WTC11 (cell line): ENCODE results near the gene SNX9. TPM values are rescaled to one million over a fixed set of nuclear protein-coding genes. Genes with fewer than 3 reads are reported as not detected.

Experiments
- ATAC-seq: fragments of 200-7000 bp; cut with Tn5 transposase; 2 replicates; pipeline ENCODE4 v1.10.0; 2021; ENCODE audit warnings: mild to moderate bottlenecking, moderate library complexity
- CTCF ChIA-PET: fragments of 300-600 bp; sonication (Branson Sonifier 250); formaldehyde crosslinking; loops from one replicate; lab custom pipeline; 2021; ENCODE audit warnings: antibody characterized with exemption; lab: Charles Lee
- POLR2A ChIA-PET: fragments of 350-600 bp; sonication (Branson Sonifier 250); formaldehyde crosslinking; loops from one replicate; lab custom pipeline; 2021; ENCODE audit warnings: antibody characterized with exemption; lab: Charles Lee
- DNase-seq: peaks from one replicate; pipeline ENCODE4 v3.0.0; 2021; ENCODE audit warnings: low spot score
- H3K27ac Mint-ChIP-seq: 2 replicates; pipeline ENCODE4 v1.8.0; 2021; ENCODE audit warnings: mixed read lengths
- H3K27me3 Mint-ChIP-seq: 2 replicates; pipeline ENCODE4 v1.8.0; 2021; ENCODE audit warnings: low read depth, mild to moderate bottlenecking, moderate library complexity, mixed read lengths
- H3K36me3 Mint-ChIP-seq: 2 replicates; pipeline ENCODE4 v1.8.0; 2021; ENCODE audit warnings: mixed read lengths
- H3K4me1 Mint-ChIP-seq: 2 replicates; pipeline ENCODE4 v1.8.0; 2022; ENCODE audit warnings: mixed read lengths
- H3K4me3 Mint-ChIP-seq: 2 replicates; pipeline ENCODE4 v1.8.0; 2021; ENCODE audit warnings: mild to moderate bottlenecking, moderate library complexity, mixed read lengths
- H3K9me3 Mint-ChIP-seq: 2 replicates; pipeline ENCODE4 v1.8.0; 2021; ENCODE audit warnings: mixed read lengths
- ATF6 ChIP-seq: sonication (generic); formaldehyde crosslinking; IDR thresholded peaks from 2 replicates; pipeline ENCODE4 v1.8.1; 2023; ENCODE audit warnings: mild to moderate bottlenecking, missing genetic modification reagents
- CTCF ChIP-seq: fragments of 200-600 bp; IDR thresholded peaks from 2 replicates; pipeline ENCODE4 v1.8.0; 2022; ENCODE audit warnings: antibody characterized with exemption
- E2F1 ChIP-seq: sonication (generic); formaldehyde crosslinking; IDR thresholded peaks from 2 replicates; pipeline ENCODE4 v1.8.0; 2022; ENCODE audit warnings: mild to moderate bottlenecking, missing genetic modification reagents
- EMX1 ChIP-seq: fragments of 250-450 bp; sonication (Bioruptor Pico); IDR thresholded peaks from 2 replicates; pipeline ENCODE4 v1.8.0; 2021; ENCODE audit warnings: mild to moderate bottlenecking
- ERG ChIP-seq: fragments of 250-450 bp; sonication (Bioruptor Pico); IDR thresholded peaks from 2 replicates; pipeline ENCODE4 v1.8.0; 2021; ENCODE audit warnings: mild to moderate bottlenecking
- ESRRA ChIP-seq: sonication (generic); formaldehyde crosslinking; IDR thresholded peaks from 2 replicates; pipeline ENCODE4 v1.8.1; 2022; ENCODE audit warnings: mild to moderate bottlenecking, missing genetic modification reagents, borderline replicate concordance
- FOXP1 ChIP-seq: sonication (generic); formaldehyde crosslinking; IDR thresholded peaks from 2 replicates; pipeline ENCODE4 v1.8.0; 2022; ENCODE audit warnings: missing genetic modification reagents, mild to moderate bottlenecking, moderate library complexity, borderline replicate concordance
- HMGA2 ChIP-seq: fragments of 250-450 bp; sonication (Bioruptor Pico); IDR thresholded peaks from 2 replicates; pipeline ENCODE4 v1.4.0; 2021; ENCODE audit warnings: mild to moderate bottlenecking, moderate library complexity
- JUN ChIP-seq: sonication (generic); formaldehyde crosslinking; IDR thresholded peaks from 2 replicates; pipeline ENCODE4 v1.8.0; 2023; ENCODE audit warnings: mild to moderate bottlenecking, missing genetic modification reagents
- KAT7 ChIP-seq: sonication (generic); formaldehyde crosslinking; IDR thresholded peaks from 2 replicates; pipeline ENCODE4 v1.8.1; 2023; ENCODE audit warnings: missing genetic modification reagents, mild to moderate bottlenecking, borderline replicate concordance
- NFE2L1 ChIP-seq: sonication (generic); formaldehyde crosslinking; IDR thresholded peaks from 2 replicates; pipeline ENCODE4 v1.8.1; 2023; ENCODE audit warnings: missing genetic modification reagents
- NFYB ChIP-seq: sonication (generic); formaldehyde crosslinking; conservative IDR thresholded peaks from 2 replicates; pipeline ENCODE4 v1.8.0; 2022; ENCODE audit warnings: low read depth, missing genetic modification reagents
- NR3C1 ChIP-seq: sonication (generic); formaldehyde crosslinking; conservative IDR thresholded peaks from 2 replicates; pipeline ENCODE4 v1.8.1; 2023; ENCODE audit warnings: low read depth, mild to moderate bottlenecking, missing genetic modification reagents
- SMAD3 ChIP-seq: sonication (generic); formaldehyde crosslinking; IDR thresholded peaks from 2 replicates; pipeline ENCODE4 v1.8.0; 2022; ENCODE audit warnings: missing genetic modification reagents, mild to moderate bottlenecking, borderline replicate concordance
- STAT6 ChIP-seq: sonication (generic); formaldehyde crosslinking; conservative IDR thresholded peaks from 2 replicates; pipeline ENCODE4 v1.8.1; 2023; ENCODE audit warnings: mild to moderate bottlenecking, low read depth, missing genetic modification reagents, moderate library complexity
- ZBTB43 ChIP-seq: sonication (generic); formaldehyde crosslinking; IDR thresholded peaks from 2 replicates; pipeline ENCODE4 v1.8.1; 2023; ENCODE audit warnings: mild to moderate bottlenecking, missing genetic modification reagents
- ZNF396 ChIP-seq: fragments of 250-450 bp; sonication (Bioruptor Pico); IDR thresholded peaks from 2 replicates; pipeline ENCODE4 v1.8.0; 2021; ENCODE audit warnings: mild to moderate bottlenecking, moderate library complexity, borderline replicate concordance
- ZSCAN18 ChIP-seq: fragments of 250-450 bp; sonication (Bioruptor Pico); IDR thresholded peaks from 2 replicates; pipeline ENCODE4 v2.1.2; 2022; ENCODE audit warnings: mild to moderate bottlenecking, moderate library complexity
- total RNA-seq: library from RNA; stranded (reverse); gene quantifications from 3 replicates; pipeline ENCODE4 v1.2.3, GENCODE V29; 2021

Gene SNX9
- total RNA-seq, 1 experiment from 2014 or later, result 35.0 TPM

GRCh38 chr6:157788180-157788579 lies 34.9 kb upstream of the SNX9 start:
- ATAC-seq, result no peak
- H3K4me1 Mint-ChIP-seq, result no peaks in the 10 kb centered on the region; the same call in 1 of the 2 replicates
- DNase-seq, result no peak
- TF ChIP-seq ZBTB43 (CRISPR knock-in tag) (no peak), EMX1 (no peak), NR3C1 (CRISPR knock-in tag) (no peak), HMGA2 (CRISPR knock-in tag) (no peak), ZNF396 (CRISPR knock-in tag) (no peak), ATF6 (CRISPR knock-in tag) (no peak)
- 0 out of 2 replicates have a peak, but pooled peaks cover 6% of the 10 kb centered on the region for H3K9me3 Mint-ChIP-seq
- no peak overlapping the region for H3K27ac Mint-ChIP-seq
- CTCF ChIA-PET, result interaction anchor here (1.7 kb wide), 1 partner anchor 31 kb away, joined by 4 read pairs; no protein-coding TSS in a partner anchor
- POLR2A ChIA-PET, result no interaction called here
- no peaks in the 10 kb centered on the region for H3K36me3 Mint-ChIP-seq
- H3K27me3 Mint-ChIP-seq, result no peaks in the 10 kb centered on the region
- no peak overlapping the region for H3K4me3 Mint-ChIP-seq

GRCh38 chr6:157789297-157789696 lies 33.7 kb upstream of the SNX9 start:
- DNase-seq (no peak), ATAC-seq (no peak)
- no peaks in the 10 kb centered on the region; the same call in 1 of the 2 replicates for H3K4me1 Mint-ChIP-seq
- H3K27ac Mint-ChIP-seq, result no peak overlapping the region
- no peak overlapping the region for H3K4me3 Mint-ChIP-seq
- TF ChIP-seq FOXP1 (CRISPR knock-in tag) (no peak), SMAD3 (CRISPR knock-in tag) (no peak), ESRRA (CRISPR knock-in tag) (no peak), E2F1 (CRISPR knock-in tag) (no peak), ZNF396 (CRISPR knock-in tag) (no peak), ZSCAN18 (CRISPR knock-in tag) (no peak), CTCF (no peak), KAT7 (CRISPR knock-in tag) (no peak), JUN (CRISPR knock-in tag) (no peak), NFYB (CRISPR knock-in tag) (no peak), STAT6 (CRISPR knock-in tag) (no peak), NFE2L1 (no peak), ERG (no peak)
- CTCF ChIA-PET, result no interaction called here
- H3K36me3 Mint-ChIP-seq, result no peaks in the 10 kb centered on the region
- POLR2A ChIA-PET, result no interaction called here
- peaks cover 11% of the 10 kb centered on the region; the same call in 1 of the 2 replicates for H3K9me3 Mint-ChIP-seq
- no peaks in the 10 kb centered on the region; the same call in 1 of the 2 replicates for H3K27me3 Mint-ChIP-seq
